GM18907 (cell line): ENCODE results near the gene PAK5.
"Not testable (repeated sequence)": the region's sequence is repeated elsewhere in the genome, so short reads cannot be mapped to it uniquely, and the experiment has no call there.

ENCODE experiments used
- ATAC-seq: cut with Tn5 transposase; IDR thresholded peaks from one replicate; pipeline ENCODE4 v1.9.1; 2021; ENCODE audit warnings: mild to moderate bottlenecking, moderate library complexity; ENCODE audit not compliant: unreplicated experiment

The PAK5 gene

GRCh38 chr20:9686455-9686854 lies 152.4 kb downstream of the PAK5 start:
- ATAC-seq = no peak

GRCh38 chr20:9686001-9686400 lies 152.9 kb downstream of the PAK5 start:
- ATAC-seq = no peak

- ATAC-seq = no peak
Observed at GRCh38 chr20:9685011-9685410, 153.9 kb downstream of the PAK5 start.

- ATAC-seq = no peak
Observed at GRCh38 chr20:9677100-9677623, 161.7 kb downstream of the PAK5 start.

- no peak for ATAC-seq
Observed at GRCh38 chr20:9672981-9673380, 165.9 kb downstream of the PAK5 start.

- no peak for ATAC-seq
Observed at GRCh38 chr20:9672027-9672426, 166.8 kb downstream of the PAK5 start.

- no peak for ATAC-seq
Observed at GRCh38 chr20:9668381-9668780, 170.5 kb downstream of the PAK5 start.

- ATAC-seq = no peak
Observed at GRCh38 chr20:9663423-9663822, 175.5 kb downstream of the PAK5 start.

GRCh38 chr20:9660236-9660868 lies 178.5 kb downstream of the PAK5 start:
- no peak for ATAC-seq

GRCh38 chr20:9647741-9648140 lies 191.1 kb downstream of the PAK5 start:
- no peak for ATAC-seq

GRCh38 chr20:9646375-9646774 lies 192.5 kb downstream of the PAK5 start:
- ATAC-seq = no peak

- no peak for ATAC-seq
Observed at GRCh38 chr20:9642882-9643281, 196.0 kb downstream of the PAK5 start.

- not testable (repeated sequence) for ATAC-seq
Observed at GRCh38 chr20:9641499-9642000, 197.3 kb downstream of the PAK5 start.

GRCh38 chr20:9637889-9638288 lies 201.0 kb downstream of the PAK5 start:
- no peak for ATAC-seq

GRCh38 chr20:9635750-9636149 lies 203.1 kb downstream of the PAK5 start:
- ATAC-seq = no peak

GRCh38 chr20:9634327-9634726 lies 204.5 kb downstream of the PAK5 start:
- no peak for ATAC-seq

- no peak for ATAC-seq
Observed at GRCh38 chr20:9632991-9633390, 205.9 kb downstream of the PAK5 start.

- ATAC-seq = no peak
Observed at GRCh38 chr20:9632265-9632664, 206.6 kb downstream of the PAK5 start.

GRCh38 chr20:9630554-9630953 lies 208.3 kb downstream of the PAK5 start:
- no peak for ATAC-seq

- ATAC-seq = no peak
Observed at GRCh38 chr20:9629831-9630230, 209.0 kb downstream of the PAK5 start.

- no peak for ATAC-seq
Observed at GRCh38 chr20:9628589-9628988, 210.3 kb downstream of the PAK5 start.

GRCh38 chr20:9628141-9628540 lies 210.7 kb downstream of the PAK5 start:
- ATAC-seq = no peak

GRCh38 chr20:9627219-9627618 lies 211.7 kb downstream of the PAK5 start:
- ATAC-seq = no peak
